Measurements from ENCODE around the gene STAB2. TPM values are rescaled to one million over a fixed set of nuclear protein-coding genes. Genes with fewer than 3 reads are reported as not detected.
"Not testable (repeated sequence)": the region's sequence is repeated elsewhere in the genome, so short reads cannot be mapped to it uniquely, and the experiment has no call there.

Gene STAB2
- total RNA-seq, 2 experiments from 2014 or later, result not detected

DNA sequence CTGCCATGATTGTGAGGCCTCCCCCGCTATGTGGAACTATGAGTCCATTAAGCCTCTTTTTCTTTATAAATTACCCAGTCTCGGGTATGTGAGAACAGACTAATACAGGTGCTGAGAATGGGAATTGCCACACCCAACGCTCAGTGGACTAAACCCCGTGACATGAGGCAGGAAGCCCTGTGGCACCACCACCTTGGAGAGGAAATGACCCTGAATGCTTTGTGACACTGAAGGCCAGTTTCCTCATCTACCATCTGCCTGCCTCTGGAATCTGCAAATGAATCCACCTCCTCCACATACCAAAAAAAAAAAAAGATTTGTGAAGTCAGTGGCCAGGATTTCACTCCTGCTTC lies 212.4 kb downstream of the STAB2 start:
- H3K27ac Mint-ChIP-seq, result no peak overlapping the region
- no peak for ATAC-seq

DNA sequence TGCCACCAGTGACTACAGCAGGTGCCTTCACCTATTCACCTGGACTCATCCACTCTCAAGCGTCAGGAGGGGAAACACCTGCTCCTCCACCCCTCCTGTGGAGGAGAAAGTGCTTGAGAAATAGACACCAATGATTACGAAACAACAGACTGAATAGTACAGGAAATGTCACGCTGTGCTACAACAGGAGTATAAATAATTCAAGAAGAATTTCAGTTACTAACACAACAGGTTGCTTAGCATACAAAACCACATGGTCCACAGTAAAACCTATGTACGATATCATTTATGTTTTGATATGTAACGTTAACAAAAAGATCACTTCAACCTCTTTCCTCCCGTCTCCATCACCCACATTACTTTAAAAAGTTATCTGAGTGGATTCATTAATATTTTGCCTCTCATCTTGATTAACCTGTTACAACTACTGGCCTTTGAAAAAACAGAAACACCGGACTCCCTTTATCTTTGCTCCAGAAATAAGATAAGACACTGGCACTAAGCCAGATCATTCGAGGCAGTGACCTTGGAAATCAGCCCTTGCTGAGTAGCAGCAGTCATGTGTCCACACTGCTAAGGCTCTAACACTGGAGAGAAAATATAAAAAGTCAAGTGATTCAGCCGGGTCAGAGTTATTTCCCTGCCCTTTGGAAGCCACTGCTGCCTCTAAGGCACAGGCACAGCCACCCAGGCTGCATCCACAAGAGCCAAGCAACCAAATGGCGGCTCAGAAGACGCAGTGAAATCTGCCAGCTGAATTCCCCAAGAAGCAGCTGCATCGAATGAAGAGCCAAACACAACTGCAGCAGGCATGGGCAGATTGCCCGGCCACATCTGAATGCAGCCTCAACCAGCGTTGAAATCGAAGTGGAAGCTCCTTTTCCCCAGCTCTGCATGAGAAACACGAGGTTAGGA lies 213.0 kb downstream of the STAB2 start:
- no peak for DNase-seq
- Mint-ChIP-seq H3K36me3 (peaks cover 3% of the 10 kb centered on the region), H3K4me1 (peaks cover under 1% of the 10 kb centered on the region), H3K27me3 (no peaks in the 10 kb centered on the region), H3K27ac (no peak overlapping the region), H3K4me3 (no peak overlapping the region), H3K9me3 (ENCODE audit: low read depth) (no peaks in the 10 kb centered on the region)
- ATAC-seq, result no peak
- CTCF ChIA-PET, result no interaction called here

More for the DNA sequence above, 212.4 kb downstream of the STAB2 start:
- H3K9me3 Mint-ChIP-seq (ENCODE audit: low read depth), result no peaks in the 10 kb centered on the region
- DNase-seq, result no peak
- H3K4me1 Mint-ChIP-seq, result peaks cover 7% of the 10 kb centered on the region
- CTCF ChIA-PET, result no interaction called here
- H3K36me3 Mint-ChIP-seq, result peaks cover 2% of the 10 kb centered on the region
- H3K27me3 Mint-ChIP-seq, result no peaks in the 10 kb centered on the region
- H3K4me3 Mint-ChIP-seq, result no peak overlapping the region

DNA sequence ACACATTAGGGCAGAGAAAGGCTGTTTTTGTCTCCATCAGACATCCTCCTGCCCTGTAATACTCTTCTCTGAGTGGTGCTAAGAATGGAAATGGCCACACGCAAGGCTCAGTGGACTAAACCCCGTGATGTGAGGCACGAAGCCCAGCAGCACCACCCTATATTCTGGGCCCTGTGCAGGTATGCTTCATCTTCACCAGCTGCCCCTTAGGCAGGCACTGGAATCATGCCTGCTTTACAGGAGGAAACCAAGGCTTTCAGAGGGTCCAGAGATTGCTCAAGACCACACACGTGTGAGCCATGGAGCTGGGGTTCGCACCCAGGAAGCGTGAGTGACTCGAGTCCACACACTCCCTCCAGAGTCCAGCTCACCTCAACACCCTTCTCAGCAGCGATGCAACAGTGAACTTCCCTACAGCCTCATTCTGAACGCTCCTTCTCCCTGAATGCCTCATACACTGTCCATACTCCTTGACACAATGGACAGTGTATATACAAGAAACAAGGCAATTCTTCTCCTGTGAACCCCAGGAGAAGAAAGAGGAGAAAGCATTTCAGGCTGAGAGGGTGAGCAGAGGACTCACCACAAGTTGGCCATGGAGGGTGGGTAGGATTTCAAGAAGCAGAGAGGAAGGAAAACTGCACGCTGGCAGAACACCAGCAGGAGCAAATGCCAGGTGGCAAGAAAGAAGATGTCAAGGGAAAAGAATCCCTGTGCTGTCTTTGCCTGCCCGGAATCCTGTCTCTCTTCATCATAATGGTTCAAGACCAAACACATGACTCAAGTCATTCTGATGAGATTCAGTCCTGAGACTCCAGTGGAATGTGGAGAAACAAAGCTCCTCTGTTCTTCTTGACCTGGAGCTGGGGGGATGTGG lies 214.9 kb downstream of the STAB2 start:
- peaks cover 4% of the 10 kb centered on the region for H3K36me3 Mint-ChIP-seq
- H3K27me3 Mint-ChIP-seq, result no peaks in the 10 kb centered on the region
- ATAC-seq (no peak), DNase-seq (no peak)
- CTCF ChIA-PET, result interaction anchor here (0.5 kb wide), 1 partner anchor 15 kb away, joined by 3 read pairs; no protein-coding TSS in a partner anchor
- H3K4me3 Mint-ChIP-seq, result no peak overlapping the region
- H3K9me3 Mint-ChIP-seq (ENCODE audit: low read depth), result no peaks in the 10 kb centered on the region
- H3K4me1 Mint-ChIP-seq, result no peaks in the 10 kb centered on the region
- H3K27ac Mint-ChIP-seq, result no peak overlapping the region

DNA sequence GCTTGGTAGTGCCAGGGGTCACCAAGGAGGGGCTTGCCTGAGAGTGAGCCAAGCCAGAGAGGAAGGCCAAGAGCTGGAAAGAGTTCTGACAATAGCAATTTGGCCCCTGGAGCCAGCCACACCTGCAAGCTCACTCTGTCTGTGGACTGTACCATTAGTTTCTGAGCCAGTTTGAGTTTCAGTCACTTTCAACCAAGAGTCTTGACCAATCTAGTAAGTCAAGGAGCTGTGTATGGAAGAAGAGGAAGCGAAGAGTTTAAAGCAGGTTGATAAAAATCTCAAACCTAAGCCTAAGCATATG lies 215.5 kb downstream of the STAB2 start:
- H3K4me1 Mint-ChIP-seq, result no peaks in the 10 kb centered on the region
- DNase-seq (no peak), ATAC-seq (no peak)
- H3K27me3 Mint-ChIP-seq, result no peaks in the 10 kb centered on the region
- CTCF ChIA-PET, result interaction anchor here (0.5 kb wide), 1 partner anchor 16 kb away, joined by 3 read pairs; no protein-coding TSS in a partner anchor
- peaks cover 4% of the 10 kb centered on the region for H3K36me3 Mint-ChIP-seq
- H3K4me3 Mint-ChIP-seq, result no peak overlapping the region
- H3K9me3 Mint-ChIP-seq (ENCODE audit: low read depth), result no peaks in the 10 kb centered on the region
- no peak overlapping the region for H3K27ac Mint-ChIP-seq

DNA sequence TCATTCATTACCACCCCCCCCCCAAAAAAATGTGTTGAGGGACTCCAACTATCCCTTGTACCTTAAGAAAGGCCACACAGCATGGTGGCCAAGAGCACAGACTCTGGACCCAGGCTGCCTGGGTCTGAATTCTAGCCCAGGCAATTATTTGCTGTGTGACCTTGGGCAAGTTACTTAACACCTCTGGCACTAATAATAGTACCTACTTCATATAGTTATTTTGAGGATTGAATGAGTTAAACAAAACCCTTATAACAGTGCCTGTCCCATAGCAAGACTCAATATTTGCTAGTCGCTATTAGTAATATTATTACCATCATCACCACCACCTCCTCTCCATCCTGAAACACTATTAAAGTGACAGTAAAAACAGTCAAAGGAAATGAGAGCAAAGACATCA lies 216.8 kb downstream of the STAB2 start:
- Mint-ChIP-seq H3K36me3 (peaks cover 4% of the 10 kb centered on the region), H3K27me3 (no peaks in the 10 kb centered on the region)
- ATAC-seq, result no peak

DNA sequence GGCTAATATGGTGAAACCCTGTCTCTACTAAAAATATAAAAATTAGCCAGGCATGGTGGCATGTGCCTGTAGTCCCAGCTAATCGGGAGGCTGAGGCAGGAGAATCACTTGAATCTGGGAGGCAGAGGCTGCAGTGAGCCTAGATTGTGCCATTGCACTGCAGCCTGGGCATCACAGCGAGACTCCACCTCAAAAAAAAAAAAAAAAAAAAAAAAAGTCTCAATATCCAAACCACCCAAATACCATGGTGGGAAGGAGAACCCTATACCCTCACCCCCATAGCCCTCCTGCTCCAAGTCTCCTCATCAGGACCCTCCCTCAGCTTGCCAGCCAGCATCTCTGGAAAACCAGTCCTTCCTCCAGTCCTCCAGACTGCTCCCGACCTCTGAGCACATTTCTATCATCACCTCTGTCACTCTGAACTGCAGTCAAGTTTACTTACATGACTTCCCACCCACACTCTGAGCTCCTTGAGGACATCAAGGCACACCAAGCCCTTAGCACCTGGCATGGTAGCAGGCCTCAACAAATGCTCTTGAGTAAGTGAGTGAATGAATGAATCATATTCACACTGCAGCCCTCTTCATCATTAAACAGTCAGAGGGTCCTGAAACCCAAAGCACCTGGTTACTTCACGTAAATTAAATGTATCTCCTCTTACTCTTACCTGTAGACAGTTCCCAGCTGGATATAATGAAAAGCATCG lies 218.7 kb downstream of the STAB2 start:
- Mint-ChIP-seq H3K9me3 (ENCODE audit: low read depth) (no peaks in the 10 kb centered on the region), H3K27me3 (no peaks in the 10 kb centered on the region)

More for the DNA sequence above, 216.8 kb downstream of the STAB2 start:
- Mint-ChIP-seq H3K4me3 (no peak overlapping the region), H3K9me3 (ENCODE audit: low read depth) (no peaks in the 10 kb centered on the region), H3K27ac (no peak overlapping the region), H3K4me1 (no peaks in the 10 kb centered on the region)
- no peak for DNase-seq
- CTCF ChIA-PET, result no interaction called here

DNA sequence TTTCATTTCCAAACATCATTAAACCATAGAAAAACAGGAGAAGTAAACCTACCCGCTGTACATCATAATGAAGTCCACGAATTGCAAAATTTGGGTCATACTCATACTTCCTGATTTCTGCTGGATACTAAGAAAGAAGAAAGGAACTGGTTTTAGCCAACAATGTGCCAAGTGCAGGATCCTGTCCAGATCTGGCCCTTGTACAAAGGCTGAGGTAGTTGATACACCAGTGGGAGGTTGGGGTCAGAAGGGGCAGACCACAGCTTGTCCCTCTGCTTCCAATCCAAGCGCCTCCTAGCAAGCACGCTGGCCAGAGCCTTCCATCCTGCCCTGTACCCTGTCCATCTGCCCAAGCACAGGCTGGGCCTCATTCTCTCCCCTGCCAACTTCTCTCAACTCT lies 219.7 kb downstream of the STAB2 start:
- ATAC-seq (no peak), DNase-seq (no peak)
- Mint-ChIP-seq H3K36me3 (peaks cover 5% of the 10 kb centered on the region), H3K4me3 (no peak overlapping the region), H3K27me3 (no peaks in the 10 kb centered on the region), H3K27ac (no peak overlapping the region), H3K4me1 (no peaks in the 10 kb centered on the region), H3K9me3 (ENCODE audit: low read depth) (no peaks in the 10 kb centered on the region)
- CTCF ChIA-PET, result no interaction called here

More for the DNA sequence above, 218.7 kb downstream of the STAB2 start:
- no peak overlapping the region for H3K4me3 Mint-ChIP-seq
- ATAC-seq, result no peak
- H3K27ac Mint-ChIP-seq, result no peak overlapping the region
- DNase-seq, result no peak
- H3K4me1 Mint-ChIP-seq, result no peaks in the 10 kb centered on the region
- peaks cover 5% of the 10 kb centered on the region for H3K36me3 Mint-ChIP-seq
- CTCF ChIA-PET, result no interaction called here

DNA sequence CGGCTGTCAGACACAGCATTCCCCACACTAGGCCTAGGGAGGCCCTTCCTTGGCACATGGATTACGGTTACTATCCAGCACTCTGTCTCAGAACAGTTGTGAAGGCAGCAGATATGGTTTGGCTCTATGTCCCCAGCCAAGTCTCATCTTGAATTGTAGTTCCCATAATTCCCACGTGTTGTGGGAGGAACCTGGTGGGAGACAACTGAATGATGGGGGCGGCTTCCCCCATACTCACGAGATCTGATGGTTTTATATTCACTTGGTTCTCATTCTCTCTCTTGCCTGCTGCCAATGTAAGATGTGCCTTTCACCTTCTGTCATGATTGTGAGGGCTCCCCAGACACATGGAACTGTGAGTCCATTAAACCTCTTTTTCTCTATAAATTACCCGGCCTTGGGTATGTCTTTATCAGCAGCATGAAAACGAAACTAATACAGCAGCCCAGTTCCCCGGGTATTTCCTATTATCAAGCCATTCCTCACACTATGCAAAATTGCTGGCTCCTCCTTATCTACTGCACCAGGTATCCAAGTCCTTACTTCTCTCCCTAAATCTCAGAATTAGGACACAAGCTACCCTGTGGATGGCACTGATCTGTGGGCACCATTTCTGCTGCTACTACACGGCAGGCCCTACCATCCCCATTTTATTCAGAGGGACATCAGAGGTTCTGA lies 220.6 kb downstream of the STAB2 start:
- CTCF ChIA-PET, result no interaction called here
- no peaks in the 10 kb centered on the region for H3K4me1 Mint-ChIP-seq

DNA sequence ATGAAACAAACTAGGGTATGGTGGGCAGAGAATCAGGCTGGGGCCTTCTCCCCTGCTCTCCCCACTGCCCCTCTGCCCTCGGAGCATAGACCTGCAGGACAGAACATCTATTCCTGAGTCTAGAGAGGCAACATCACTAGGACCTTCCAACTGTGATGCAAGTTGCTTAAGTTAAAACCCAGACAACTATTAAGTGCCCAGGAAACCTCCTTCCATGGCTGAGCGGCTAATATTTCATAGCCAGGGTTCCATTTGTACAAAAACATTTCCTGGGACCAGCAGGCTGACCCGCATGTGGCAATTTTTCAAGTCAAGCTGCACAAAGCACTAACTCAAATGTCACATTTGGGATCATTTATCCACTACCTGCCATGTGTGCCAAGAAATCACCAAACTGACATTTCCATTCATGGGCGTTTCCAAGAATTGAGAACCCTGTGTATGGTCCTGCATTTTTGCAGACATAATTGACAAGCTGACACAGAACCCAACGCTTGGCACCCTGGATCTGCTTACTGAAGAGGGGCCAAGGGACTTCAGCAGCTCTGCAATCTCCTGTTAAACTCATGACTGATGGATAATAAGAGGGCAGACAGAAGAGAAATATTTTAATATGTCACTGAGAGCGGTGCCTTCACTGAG lies 221.3 kb downstream of the STAB2 start:
- Mint-ChIP-seq H3K27me3 (no peaks in the 10 kb centered on the region), H3K9me3 (ENCODE audit: low read depth) (no peaks in the 10 kb centered on the region), H3K27ac (no peak overlapping the region), H3K36me3 (peaks cover 4% of the 10 kb centered on the region), H3K4me1 (no peaks in the 10 kb centered on the region), H3K4me3 (no peak overlapping the region)
- no peak for ATAC-seq
- CTCF ChIA-PET, result no interaction called here
- no peak for DNase-seq

More for the DNA sequence above, 220.6 kb downstream of the STAB2 start:
- Mint-ChIP-seq H3K27ac (no peak overlapping the region), H3K4me3 (no peak overlapping the region), H3K9me3 (ENCODE audit: low read depth) (no peaks in the 10 kb centered on the region), H3K27me3 (no peaks in the 10 kb centered on the region), H3K36me3 (peaks cover 4% of the 10 kb centered on the region)
- ATAC-seq, result no peak
- no peak for DNase-seq

DNA sequence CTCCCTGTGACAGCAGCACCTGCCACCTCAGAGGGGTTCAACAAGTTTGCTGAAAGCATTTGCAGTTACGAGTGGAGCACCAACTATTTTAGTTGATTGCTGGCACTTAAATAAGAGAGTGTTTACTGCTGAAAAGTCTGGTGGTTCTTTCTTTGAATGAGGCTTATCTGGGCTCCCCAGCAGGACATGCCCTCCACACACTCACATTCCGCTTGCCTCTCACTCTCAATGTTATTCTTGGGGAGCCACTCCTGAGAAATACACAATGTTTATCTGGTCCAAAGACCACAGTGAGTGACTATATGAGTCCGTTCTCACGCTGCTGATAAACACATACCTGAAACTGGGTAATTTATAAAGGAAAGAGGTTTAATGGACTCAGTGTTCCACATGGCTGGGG lies 222.1 kb downstream of the STAB2 start:
- no peak for DNase-seq
- no peak for ATAC-seq
- H3K4me1 Mint-ChIP-seq, result no peaks in the 10 kb centered on the region
- no peak overlapping the region for H3K4me3 Mint-ChIP-seq
- no peak overlapping the region for H3K27ac Mint-ChIP-seq
- no peaks in the 10 kb centered on the region for H3K27me3 Mint-ChIP-seq
- H3K36me3 Mint-ChIP-seq, result peaks cover 4% of the 10 kb centered on the region
- CTCF ChIA-PET, result no interaction called here
- no peaks in the 10 kb centered on the region for H3K9me3 Mint-ChIP-seq (ENCODE audit: low read depth)

DNA sequence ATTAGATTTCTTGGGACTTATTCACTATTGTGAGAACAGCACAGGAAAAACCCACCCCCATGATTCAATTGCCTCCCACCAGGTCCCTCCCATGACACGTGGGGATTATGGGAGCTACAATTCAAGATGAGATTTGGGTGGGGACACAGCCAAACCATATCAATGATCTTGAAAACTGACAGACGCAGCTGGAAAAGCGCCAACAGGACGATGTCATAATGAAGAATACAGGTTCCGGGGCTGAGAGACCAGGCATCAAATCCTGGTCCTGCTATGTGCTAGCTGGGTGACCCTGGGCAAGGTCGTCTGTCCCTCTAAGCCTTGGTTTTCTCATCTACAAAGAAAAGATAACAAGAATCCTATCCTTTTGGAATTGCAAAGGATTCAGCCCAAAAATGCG lies 222.6 kb downstream of the STAB2 start:
- CTCF ChIA-PET; DNase-seq; H3K4me1 Mint-ChIP-seq; H3K36me3 Mint-ChIP-seq; H3K27me3 Mint-ChIP-seq; ATAC-seq; H3K9me3 Mint-ChIP-seq (ENCODE audit: low read depth); H3K4me3 Mint-ChIP-seq; H3K27ac Mint-ChIP-seq: not testable (repeated sequence)

DNA sequence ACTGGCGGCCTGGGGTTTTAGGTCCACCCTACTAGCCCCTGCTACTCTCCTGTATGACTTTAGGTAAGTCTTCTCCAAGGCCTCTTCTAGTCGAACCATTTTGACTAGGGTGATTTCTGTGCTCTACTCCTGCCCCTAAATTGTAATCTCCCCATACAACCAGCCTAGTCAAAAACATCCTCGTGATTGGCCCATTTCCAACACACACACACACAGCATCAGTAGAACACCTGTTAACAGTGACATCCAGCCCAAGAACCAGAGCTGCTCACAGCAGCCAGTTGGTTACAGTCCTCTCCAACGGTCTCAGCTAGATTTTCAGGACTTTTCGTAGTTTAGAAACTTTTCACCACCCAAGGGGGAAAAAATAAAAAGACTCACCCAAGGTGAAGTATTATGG lies 223.0 kb downstream of the STAB2 start:
- no peak overlapping the region for H3K27ac Mint-ChIP-seq
- CTCF ChIA-PET, result interaction anchor here (0.8 kb wide), 1 partner anchor 18 kb away, joined by 3 read pairs; no protein-coding TSS in a partner anchor

DNA sequence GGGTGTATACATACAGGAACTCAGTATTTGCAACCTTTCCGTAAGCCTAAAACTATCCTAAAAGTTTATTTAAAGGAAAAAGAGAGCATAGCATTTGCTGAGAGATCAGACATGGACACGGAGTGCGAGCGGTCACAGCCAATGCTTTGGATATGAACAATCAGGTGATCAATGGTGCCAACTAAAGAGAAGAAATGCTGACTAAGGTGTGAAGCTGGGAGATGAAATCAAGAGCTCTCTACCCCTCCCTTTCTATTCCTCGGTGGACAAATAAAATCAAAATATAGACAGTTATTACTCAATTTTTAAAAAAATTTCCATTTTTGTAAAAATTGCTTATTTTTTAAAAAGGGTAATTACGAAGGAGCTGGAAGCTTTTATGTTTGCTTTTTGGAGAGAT lies 224.7 kb downstream of the STAB2 start:
- Mint-ChIP-seq H3K27me3 (no peaks in the 10 kb centered on the region), H3K9me3 (ENCODE audit: low read depth) (no peaks in the 10 kb centered on the region), H3K4me3 (no peak overlapping the region), H3K4me1 (no peaks in the 10 kb centered on the region), H3K36me3 (peaks cover 1% of the 10 kb centered on the region), H3K27ac (no peak overlapping the region)
- CTCF ChIA-PET, result no interaction called here
- DNase-seq (no peak), ATAC-seq (no peak)

More for the DNA sequence above, 223.0 kb downstream of the STAB2 start:
- peaks cover 2% of the 10 kb centered on the region for H3K36me3 Mint-ChIP-seq
- H3K27me3 Mint-ChIP-seq, result no peaks in the 10 kb centered on the region
- H3K4me3 Mint-ChIP-seq, result no peak overlapping the region
- no peaks in the 10 kb centered on the region for H3K9me3 Mint-ChIP-seq (ENCODE audit: low read depth)
- DNase-seq, result no peak
- H3K4me1 Mint-ChIP-seq, result no peaks in the 10 kb centered on the region
- ATAC-seq, result no peak

Measured in activated CD8-positive, alpha-beta memory T cell treated with anti-CD3 and anti-CD28 coated beads, Interleukin-2, amount 10 ng/mL, durations not matched to agents 7 days and 5 days (primary cell).